H1 (cell line): Measurements from ENCODE around the gene CCDC83. TPM values are rescaled to one million over a fixed set of nuclear protein-coding genes. Genes with fewer than 3 reads are reported as not detected.

Source experiments
- CTCF ChIA-PET: fragments of 300-600 bp; sonication (Branson Sonifier 250); formaldehyde crosslinking; loops from one replicate; lab custom pipeline; 2021; ENCODE audit not compliant: partially characterized antibody; lab: Charles Lee
- POLR2A ChIA-PET: fragments of 300-600 bp; sonication (Branson Sonifier 250); formaldehyde crosslinking; loops from one replicate; lab custom pipeline; 2021; ENCODE audit warnings: inconsistent platforms; ENCODE audit not compliant: partially characterized antibody; lab: Charles Lee
- DNase-seq, 2 experiments: peaks; one replicate each; pipeline versions ENCODE4 v3.0.0 to v3.0.0-alpha.2; 2010 to 2022; ENCODE audit warnings: low spot score in 2 of 2, low read depth in 1 of 2, mixed read lengths in 1 of 2
- FAIRE-seq: peaks from 2 replicates; lab custom pipeline; 2011; peaks lifted over from hg19 to GRCh38; lab: Jason Lieb, UNC
- H2AFZ ChIP-seq: 2 replicates; pipeline ENCODE4 v1.8.1; 2012; ENCODE audit warnings: low read length, inconsistent platforms
- H2AK5ac ChIP-seq: 2 replicates; pipeline ENCODE4 v1.6.1; 2013; ENCODE audit warnings: low read depth, low read length
- H2BK120ac ChIP-seq: replicated peaks from 2 replicates; pipeline ENCODE3; 2013; ENCODE audit warnings: low read depth, low read length, inconsistent platforms
- H2BK12ac ChIP-seq: 2 replicates; pipeline ENCODE4 v1.6.1; 2013; ENCODE audit warnings: low read depth, low read length
- H2BK15ac ChIP-seq: 2 replicates; pipeline ENCODE4 v1.6.1; 2013; ENCODE audit warnings: low read length
- H2BK20ac ChIP-seq: 2 replicates; pipeline ENCODE4 v1.6.1; 2013; ENCODE audit warnings: low read length
- H2BK5ac ChIP-seq: 2 replicates; pipeline ENCODE4 v1.6.1; 2013; ENCODE audit warnings: low read depth, low read length
- H3K14ac ChIP-seq: 2 replicates; pipeline ENCODE4 v1.6.1; 2013; ENCODE audit warnings: inconsistent platforms; ENCODE audit not compliant: insufficient read length
- H3K18ac ChIP-seq: 2 replicates; pipeline ENCODE4 v1.6.1; 2013; ENCODE audit warnings: low read length; ENCODE audit errors: extremely low read depth
- H3K23ac ChIP-seq: 2 replicates; pipeline ENCODE4 v1.6.1; 2013; ENCODE audit warnings: inconsistent platforms; ENCODE audit not compliant: insufficient read length
- H3K23me2 ChIP-seq: 2 replicates; pipeline ENCODE4 v1.6.1; 2013; ENCODE audit warnings: low read depth, low read length
- H3K27ac ChIP-seq: 2 replicates; pipeline ENCODE4 v1.6.1; 2011; ENCODE audit warnings: low read depth, low read length, inconsistent platforms
- H3K27me3 ChIP-seq, 4 experiments: replicated peaks in 1 of 4; 1 replicate in 1 of 4; 2 replicates in 3 of 4; pipeline versions ENCODE4 v1.6.1 to v1.8.1; 2011 to 2013; ENCODE audit warnings: low read length in 3 of 4, mild to moderate bottlenecking in 3 of 4, inconsistent platforms in 2 of 4, mixed read lengths in 2 of 4, moderate library complexity in 1 of 4; ENCODE audit not compliant: control insufficient read depth in 3 of 4, insufficient read depth in 3 of 4; ENCODE audit errors: extremely low read depth in 1 of 4
- H3K36me3 ChIP-seq, 4 experiments: 2 replicates each; pipeline versions ENCODE4 v1.6.1 to v1.8.1; 2011 to 2013; ENCODE audit warnings: mild to moderate bottlenecking in 4 of 4, low read length in 3 of 4, moderate library complexity in 2 of 4, control low read depth in 1 of 4, inconsistent platforms in 1 of 4; ENCODE audit not compliant: insufficient read depth in 4 of 4, control insufficient read depth in 2 of 4
- H3K4ac ChIP-seq: replicated peaks from 2 replicates; pipeline ENCODE3; 2013; ENCODE audit warnings: low read length, low read depth, mixed read lengths, inconsistent platforms; ENCODE audit not compliant: insufficient read length
- H3K4me1 ChIP-seq, 4 experiments: replicated peaks in 1 of 4; 1 replicate in 1 of 4; 2 replicates in 3 of 4; pipeline versions ENCODE4 v1.6.1 to v1.8.1; 2011 to 2013; ENCODE audit warnings: low read length in 3 of 4, inconsistent platforms in 2 of 4, mixed read lengths in 1 of 4; ENCODE audit not compliant: insufficient read depth in 4 of 4, control insufficient read depth in 3 of 4
- H3K4me2 ChIP-seq, 2 experiments: 2 replicates each; pipeline versions ENCODE4 v1.6.1 to v1.8.1; 2011 to 2013; ENCODE audit warnings: low read depth in 2 of 2, low read length in 2 of 2, control low read depth in 1 of 2, inconsistent platforms in 1 of 2, mild to moderate bottlenecking in 1 of 2; ENCODE audit not compliant: insufficient read depth in 1 of 2
- H3K4me3 ChIP-seq, 4 experiments: fragments of 200-600, 300-600 bp in 1 of 4; sonication (generic), shearing (Covaris generic), sonication (Bioruptor Twin) in 1 of 4; 2 replicates each; pipeline versions ENCODE4 v1.5.1 to v1.8.1; 2011 to 2016; ENCODE audit warnings: low read length in 4 of 4, low read depth in 3 of 4, control low read depth in 2 of 4, inconsistent platforms in 2 of 4, mild to moderate bottlenecking in 2 of 4, mixed read lengths in 1 of 4, moderate library complexity in 1 of 4; ENCODE audit not compliant: insufficient read depth in 2 of 4; ENCODE audit errors: extremely low read depth in 1 of 4
- H3K56ac ChIP-seq: replicated peaks from 2 replicates; pipeline ENCODE3; 2013; ENCODE audit warnings: low read depth, mild to moderate bottlenecking, mixed read lengths, low read length, inconsistent platforms; ENCODE audit not compliant: insufficient read length
- H3K79me1 ChIP-seq: 2 replicates; pipeline ENCODE4 v1.6.1; 2013; ENCODE audit warnings: low read depth, low read length, control low read depth
- H3K79me2 ChIP-seq, 2 experiments: 2 replicates each; pipeline versions ENCODE4 v1.6.1 to v1.8.1; 2012 to 2013; ENCODE audit warnings: low read length in 2 of 2, mild to moderate bottlenecking in 2 of 2, inconsistent platforms in 1 of 2; ENCODE audit not compliant: insufficient read depth in 2 of 2, control insufficient read depth in 1 of 2
- H3K9ac ChIP-seq, 4 experiments: replicated peaks in 1 of 4; 1 replicate in 1 of 4; 2 replicates in 3 of 4; pipeline versions ENCODE4 v1.6.1 to v1.8.1; 2011 to 2013; ENCODE audit warnings: low read depth in 3 of 4, low read length in 3 of 4, control low read depth in 2 of 4, mild to moderate bottlenecking in 2 of 4, moderate library complexity in 2 of 4, inconsistent platforms in 1 of 4; ENCODE audit errors: extremely low read depth in 1 of 4
- H3K9me3 ChIP-seq, 2 experiments: 2 replicates each; pipeline versions ENCODE4 v1.6.1 to v1.8.1; 2012 to 2013; ENCODE audit warnings: mild to moderate bottlenecking in 2 of 2, moderate library complexity in 2 of 2, control low read depth in 1 of 2, inconsistent platforms in 1 of 2, low read depth in 1 of 2, low read length in 1 of 2, mixed read lengths in 1 of 2; ENCODE audit not compliant: insufficient read depth in 2 of 2
- H4K20me1 ChIP-seq, 2 experiments: replicated peaks in 1 of 2; 2 replicates each; pipeline versions ENCODE3 to v1.8.1; 2011 to 2013; ENCODE audit warnings: inconsistent platforms in 2 of 2, low read length in 2 of 2, mild to moderate bottlenecking in 1 of 2; ENCODE audit not compliant: insufficient read depth in 2 of 2, control insufficient read depth in 1 of 2
- H4K5ac ChIP-seq: 2 replicates; pipeline ENCODE4 v1.6.1; 2013; ENCODE audit warnings: low read length, low read depth, mixed read lengths, inconsistent platforms; ENCODE audit not compliant: insufficient read length
- H4K8ac ChIP-seq: 2 replicates; pipeline ENCODE4 v1.8.0; 2013; ENCODE audit warnings: mild to moderate bottlenecking, moderate library complexity, low read length, inconsistent platforms; ENCODE audit not compliant: insufficient read depth; ENCODE audit errors: extremely low read depth
- H4K91ac ChIP-seq: replicated peaks from 2 replicates; pipeline ENCODE3; 2013; ENCODE audit warnings: low read length, mixed read lengths, inconsistent platforms; ENCODE audit not compliant: insufficient read length
- BRCA1 ChIP-seq: IDR thresholded peaks from 2 replicates; pipeline ENCODE4 v1.6.1; 2012; ENCODE audit warnings: low read depth, low read length, improper control_type of control experiment
- CHD1 ChIP-seq: IDR thresholded peaks from 2 replicates; pipeline ENCODE4 v1.6.1; 2012; ENCODE audit warnings: low read depth, low read length, improper control_type of control experiment
- MAX ChIP-seq: IDR thresholded peaks from 2 replicates; pipeline ENCODE4 v1.6.1; 2012; ENCODE audit warnings: inconsistent platforms
- NRF1 ChIP-seq: IDR thresholded peaks from 2 replicates; pipeline ENCODE4 v1.6.1; 2011; ENCODE audit warnings: mild to moderate bottlenecking, low read depth, low read length, improper control_type of control experiment
- RNF2 ChIP-seq: fragments of 200-900, 300-1000 bp; sonication (generic); IDR thresholded peaks from 2 replicates; pipeline ENCODE4 v1.7.1; 2016; ENCODE audit warnings: borderline replicate concordance, low read depth, mild to moderate bottlenecking, antibody characterized with exemption, low read length; ENCODE audit not compliant: poor library complexity, severe bottlenecking; ENCODE audit errors: missing control alignments
- RXRA ChIP-seq: IDR thresholded peaks from 2 replicates; pipeline ENCODE4 v1.6.1; 2011; ENCODE audit warnings: low read depth, mild to moderate bottlenecking, low read length, moderate library complexity; ENCODE audit not compliant: insufficient read depth
- WGBS, 2 experiments: shearing (Covaris generic) in 1 of 2; methylation state at CpG; one replicate each; pipeline versions ENCODE4 v1.1.6 to v1.1.7; 2013 to 2015; ENCODE audit warnings: low lambda C conversion rate in 2 of 2, mixed read lengths in 2 of 2, inconsistent platforms in 1 of 2, low coverage in 1 of 2, missing lambda C conversion rate in 1 of 2; ENCODE audit not compliant: insufficient replicate concordance in 2 of 2, insufficient coverage in 1 of 2, insufficient read length in 1 of 2; ENCODE audit errors: extremely low coverage in 1 of 2, missing lambda C conversion rate in 1 of 2; 5-methylcytosine and 5-hydroxymethylcytosine counted together
- polyA plus RNA-seq, 7 experiments: library from polyadenylated mRNA; depleted of rRNA in 3 of 7; stranded (reverse) in 5 of 7; unstranded in 2 of 7; fragments of >200 nt in 5 of 7; fragments of 200-250 nt in 2 of 7; gene quantifications; 1 replicate in 5 of 7; 2 replicates in 1 of 7; 4 replicates in 1 of 7; pipeline versions ENCODE4 v1.2.1 to v1.2.3, GENCODE V29; 2011 to 2013; ENCODE audit warnings: missing spikeins in 2 of 7, mixed read lengths in 2 of 7
- total RNA-seq: library from RNA; stranded (reverse); fragmentation: NEBNext Ultra II Directional; extraction: Animal tissue kit (Norgen Biotek cat#: 25700); gene quantifications from 2 replicates; pipeline ENCODE4 v1.2.1, GENCODE V29; 2021

Gene CCDC83
- total and polyA plus RNA-seq, 2 of the 8 experiments (the other 6 are each of a cell fraction or from before 2014, with no cell fraction given) = not detected

DNA sequence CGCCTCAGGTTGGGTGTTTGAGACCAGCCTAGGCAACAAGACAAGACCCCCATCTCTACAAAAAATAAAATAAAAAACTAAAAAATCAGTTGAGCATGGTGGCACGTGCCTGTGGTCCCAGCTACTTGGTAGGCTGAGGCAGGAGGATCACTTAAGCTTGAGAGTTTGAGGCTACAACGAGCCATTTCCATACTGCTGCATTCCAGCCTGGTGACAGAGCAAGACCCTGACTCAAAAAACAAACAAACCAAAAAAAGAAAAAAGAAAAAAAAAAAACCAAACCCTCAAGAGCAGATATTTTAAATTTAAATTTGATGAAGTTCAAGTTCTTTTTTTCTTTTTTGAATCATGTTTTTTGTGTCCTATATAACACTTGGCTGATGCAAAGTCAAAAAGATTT lies 7.2 kb upstream of the CCDC83 start:
- H2BK120ac ChIP-seq = no peak overlapping the region
- no peak overlapping the region for H3K27ac ChIP-seq
- ChIA-PET CTCF (interaction anchor here (0.7 to 2.7 kb wide), 2 partner anchors 23 to 441 kb away, joined by 3 to 10 read pairs; no protein-coding TSS in a partner anchor), POLR2A (no interaction called here)
- FAIRE-seq = no peak
- no peak for DNase-seq
- peaks cover 0 to 1% (median 0%) of the 10 kb centered on the region in 4 experiments; a peak in 1 of 7 replicates for H3K27me3 ChIP-seq
- no peak overlapping the region for H3K14ac ChIP-seq
- H3K79me1 ChIP-seq = no peaks in the 10 kb centered on the region
- H4K91ac ChIP-seq = no peak overlapping the region
- no peak overlapping the region for H2AK5ac ChIP-seq
- H4K8ac ChIP-seq = no peak overlapping the region
- no peak overlapping the region for H3K23ac ChIP-seq
- H3K4me3 ChIP-seq = no peak overlapping the region
- H3K9ac ChIP-seq = no peak overlapping the region
- H4K20me1 ChIP-seq = no peaks in the 10 kb centered on the region
- no peak overlapping the region for H2BK12ac ChIP-seq
- H3K9me3 ChIP-seq = peaks cover 6 to 17% of the 10 kb centered on the region in 2 experiments; a peak in 3 of 4 replicates
- H2BK20ac ChIP-seq = no peak overlapping the region
- H2BK15ac ChIP-seq = no peak overlapping the region
- H4K5ac ChIP-seq = no peak overlapping the region
- no peak overlapping the region for H3K56ac ChIP-seq
- peaks cover 0 to 12% (median 0%) of the 10 kb centered on the region in 4 experiments; a peak in 2 of 8 replicates for H3K36me3 ChIP-seq
- H3K4me2 ChIP-seq = no peak overlapping the region
- H3K4ac ChIP-seq = no peak overlapping the region
- 90% methylated on average over 3 of the region's 3 CpGs; no CpG with 5 or more reads in 1 of the 2 experiments for WGBS, 2 experiments
- no peak overlapping the region for H3K18ac ChIP-seq
- no peaks in the 10 kb centered on the region for H3K79me2 ChIP-seq
- H2BK5ac ChIP-seq = no peak overlapping the region
- no peaks in the 10 kb centered on the region for H3K23me2 ChIP-seq
- no peak overlapping the region for H2AFZ ChIP-seq
- no peaks in the 10 kb centered on the region for H3K4me1 ChIP-seq
- TF ChIP-seq CHD1 = no peak
- no peak for TF ChIP-seq BRCA1
- no peak for TF ChIP-seq RXRA
- no peak for TF ChIP-seq RNF2
- TF ChIP-seq NRF1 = no peak
- no peak for TF ChIP-seq MAX
